Astrocyte of the spinal cord (primary cell): ENCODE data around the gene NRARP.

Source experiments
- DNase-seq: peaks from one replicate; pipeline ENCODE4 v3.0.0; 2011; ENCODE audit warnings: low read depth, low spot score
- H3K4me3 ChIP-seq: 2 replicates; pipeline ENCODE4 v1.5.1; 2011; ENCODE audit warnings: low read depth, mild to moderate bottlenecking, low read length, moderate library complexity
- CTCF ChIP-seq: IDR thresholded peaks from 2 replicates; pipeline ENCODE4 v1.5.1; 2012; ENCODE audit warnings: low read depth, mild to moderate bottlenecking, low read length, inconsistent platforms
- in situ Hi-C: cut with HindIII; loops from 2 replicates; pipeline ENCODE4 v1.10.0; 2017; ENCODE audit warnings: low sequenced_read_pairs

Gene NRARP

GRCh38 chr9:137308057-137308619, 6.1 kb upstream of the NRARP start:
- no peak for TF ChIP-seq CTCF
- in situ Hi-C loops = no loop called here
- no peak overlapping the region for H3K4me3 ChIP-seq
- DNase-seq = no peak

- TF ChIP-seq CTCF = no peak
- DNase-seq = no peak
- in situ Hi-C loops = no loop called here
- no peak overlapping the region for H3K4me3 ChIP-seq
Measured at GRCh38 chr9:137307255-137308056, 5.4 kb upstream of the NRARP start.

- no peak for TF ChIP-seq CTCF
- in situ Hi-C loops = no loop called here
- no peak overlapping the region for H3K4me3 ChIP-seq
- DNase-seq = no peak
Measured at GRCh38 chr9:137306850-137307254, 4.8 kb upstream of the NRARP start.

- in situ Hi-C loops = no loop called here
- no peak overlapping the region for H3K4me3 ChIP-seq
- no peak for DNase-seq
- TF ChIP-seq CTCF = no peak
Measured at GRCh38 chr9:137306066-137306849, 4.2 kb upstream of the NRARP start.

GRCh38 chr9:137305798-137306065, 3.7 kb upstream of the NRARP start:
- no peak for TF ChIP-seq CTCF
- in situ Hi-C loops = no loop called here
- H3K4me3 ChIP-seq = no peak overlapping the region
- DNase-seq = no peak

GRCh38 chr9:137305060-137305797, 3.2 kb upstream of the NRARP start:
- peak; percentile 19 for TF ChIP-seq CTCF
- peak; percentile 39 for DNase-seq
- in situ Hi-C loops = no loop called here
- no peak overlapping the region for H3K4me3 ChIP-seq
